Neural crest cell (in vitro differentiated cells): ENCODE measurements around the gene KCNJ5. TPM values are rescaled to one million over a fixed set of nuclear protein-coding genes. Genes with fewer than 3 reads are reported as not detected.
"Not testable (repeated sequence)": the region's sequence is repeated elsewhere in the genome, so short reads cannot be mapped to it uniquely, and the experiment has no call there.

Experiments
- DNase-seq: peaks from one replicate; pipeline ENCODE4 v3.0.0; 2021; ENCODE audit warnings: low read depth, mixed read lengths, low spot score
- H3K27ac Mint-ChIP-seq: one replicate; pipeline ENCODE4 v1.8.0; 2021; ENCODE audit warnings: mild to moderate bottlenecking, mixed read lengths; ENCODE audit not compliant: unreplicated experiment
- H3K27me3 Mint-ChIP-seq: 2 replicates; pipeline ENCODE4 v1.8.0; 2021; ENCODE audit warnings: low read depth, mild to moderate bottlenecking, mixed read lengths
- H3K36me3 Mint-ChIP-seq: 2 replicates; pipeline ENCODE4 v1.8.0; 2021; ENCODE audit warnings: low read depth, mild to moderate bottlenecking, mixed read lengths
- H3K4me1 Mint-ChIP-seq: 2 replicates; pipeline ENCODE4 v1.8.0; 2021; ENCODE audit warnings: mixed read lengths
- H3K4me3 Mint-ChIP-seq: one replicate; pipeline ENCODE4 v1.8.0; 2021; ENCODE audit warnings: mild to moderate bottlenecking, mixed read lengths
- H3K9me3 Mint-ChIP-seq: 2 replicates; pipeline ENCODE4 v1.8.0; 2021; ENCODE audit warnings: mixed read lengths
- CTCF ChIP-seq: fragments of 200-600 bp; sonication (generic); conservative IDR thresholded peaks from 2 replicates; pipeline ENCODE4 v1.5.0; 2021; ENCODE audit warnings: antibody characterized with exemption, mild to moderate bottlenecking
- total RNA-seq: library from RNA; stranded (reverse); gene quantifications from 2 replicates; pipeline ENCODE4 v1.2.1, GENCODE V29; 2021

The KCNJ5 gene
- total RNA-seq, 1 donor from 2014 or later, result 0.14 TPM

- no peak overlapping the region for H3K4me3 Mint-ChIP-seq
- no peak for DNase-seq
- peaks cover 4% of the 10 kb centered on the region for H3K4me1 Mint-ChIP-seq
- peaks cover 6% of the 10 kb centered on the region for H3K9me3 Mint-ChIP-seq
- no peaks in the 10 kb centered on the region for H3K36me3 Mint-ChIP-seq
- no peak for TF ChIP-seq CTCF
- H3K27ac Mint-ChIP-seq, result no peak overlapping the region
- peaks cover 13% of the 10 kb centered on the region for H3K27me3 Mint-ChIP-seq
Measured at GRCh38 chr11:128916037-128916572, 24.9 kb downstream of the KCNJ5 start.

GRCh38 chr11:128916681-128917080 lies 25.5 kb downstream of the KCNJ5 start:
- TF ChIP-seq CTCF, result no peak
- Mint-ChIP-seq H3K4me1 (peaks cover 4% of the 10 kb centered on the region), H3K36me3 (no peaks in the 10 kb centered on the region), H3K27ac (no peak overlapping the region), H3K27me3 (peaks cover 13% of the 10 kb centered on the region), H3K9me3 (peaks cover 6% of the 10 kb centered on the region), H3K4me3 (no peak overlapping the region)
- DNase-seq, result no peak

- Mint-ChIP-seq H3K27me3 (peaks cover 13% of the 10 kb centered on the region), H3K27ac (peak overlapping the region; percentile 78), H3K36me3 (no peaks in the 10 kb centered on the region), H3K9me3 (peaks cover 6% of the 10 kb centered on the region), H3K4me3 (no peak overlapping the region), H3K4me1 (peaks cover 4% of the 10 kb centered on the region)
- DNase-seq, result no peak
- no peak for TF ChIP-seq CTCF
Measured at GRCh38 chr11:128917144-128917724, 26.1 kb downstream of the KCNJ5 start.

GRCh38 chr11:128919216-128919615 lies 28.1 kb downstream of the KCNJ5 start:
- no peak overlapping the region for H3K27ac Mint-ChIP-seq

GRCh38 chr11:128919635-128920034 lies 28.5 kb downstream of the KCNJ5 start:
- H3K4me1 Mint-ChIP-seq, H3K27ac Mint-ChIP-seq, H3K4me3 Mint-ChIP-seq, DNase-seq, H3K9me3 Mint-ChIP-seq, H3K36me3 Mint-ChIP-seq: not testable (repeated sequence)
- H3K27me3 Mint-ChIP-seq, result peaks cover 17% of the 10 kb centered on the region

More at GRCh38 chr11:128919216-128919615, 28.1 kb downstream of the KCNJ5 start:
- no peak for TF ChIP-seq CTCF
- Mint-ChIP-seq H3K27me3 (peaks cover 13% of the 10 kb centered on the region), H3K4me3 (no peak overlapping the region), H3K9me3 (peaks cover 6% of the 10 kb centered on the region), H3K4me1 (peaks cover 6% of the 10 kb centered on the region), H3K36me3 (no peaks in the 10 kb centered on the region)
- DNase-seq, result no peak

- H3K27ac Mint-ChIP-seq, result no peak overlapping the region
- peaks cover 17% of the 10 kb centered on the region for H3K27me3 Mint-ChIP-seq
- DNase-seq, result no peak
- H3K36me3 Mint-ChIP-seq, result no peaks in the 10 kb centered on the region
- H3K4me3 Mint-ChIP-seq, result no peak overlapping the region
- no peak for TF ChIP-seq CTCF
- H3K4me1 Mint-ChIP-seq, result peaks cover 15% of the 10 kb centered on the region
- H3K9me3 Mint-ChIP-seq, result peaks cover 5% of the 10 kb centered on the region
Measured at GRCh38 chr11:128920666-128921065, 29.5 kb downstream of the KCNJ5 start.
